Measurements from ENCODE around the gene BICDL2.

Gene BICDL2

GRCh38 chr16:2988590-2989099, 48.1 kb downstream of the BICDL2 start:
- peaks cover 44% of the 10 kb centered on the region for H3K27me3 Mint-ChIP-seq
- H3K4me1 Mint-ChIP-seq (ENCODE audit: low read depth) = peaks cover 6% of the 10 kb centered on the region
- H3K27ac Mint-ChIP-seq = no peak overlapping the region
- no peak overlapping the region for H3K4me3 Mint-ChIP-seq
- no peaks in the 10 kb centered on the region for H3K36me3 Mint-ChIP-seq (ENCODE audit: low read depth)
- H3K9me3 Mint-ChIP-seq = no peaks in the 10 kb centered on the region
- intact Hi-C loops (cut with micrococcal nuclease) = no loop called here

GRCh38 chr16:2987833-2988232, 48.9 kb downstream of the BICDL2 start:
- peaks cover 8% of the 10 kb centered on the region for H3K4me1 Mint-ChIP-seq (ENCODE audit: low read depth)
- no peaks in the 10 kb centered on the region for H3K9me3 Mint-ChIP-seq
- H3K27ac Mint-ChIP-seq = no peak overlapping the region
- H3K36me3 Mint-ChIP-seq (ENCODE audit: low read depth) = no peaks in the 10 kb centered on the region
- intact Hi-C loops (cut with micrococcal nuclease) = no loop called here
- H3K27me3 Mint-ChIP-seq = peaks cover 43% of the 10 kb centered on the region
- H3K4me3 Mint-ChIP-seq = no peak overlapping the region

- Mint-ChIP-seq H3K27ac (no peak overlapping the region), H3K27me3 (peaks cover 44% of the 10 kb centered on the region), H3K9me3 (no peaks in the 10 kb centered on the region), H3K36me3 (ENCODE audit: low read depth) (no peaks in the 10 kb centered on the region), H3K4me1 (ENCODE audit: low read depth) (peaks cover 8% of the 10 kb centered on the region), H3K4me3 (no peak overlapping the region)
- intact Hi-C loops (cut with micrococcal nuclease) = no loop called here
Measured at GRCh38 chr16:2987286-2987685, 49.5 kb downstream of the BICDL2 start.

GRCh38 chr16:2986623-2987188, 50.0 kb downstream of the BICDL2 start:
- H3K4me1 Mint-ChIP-seq (ENCODE audit: low read depth) = peaks cover 11% of the 10 kb centered on the region
- H3K36me3 Mint-ChIP-seq (ENCODE audit: low read depth) = no peaks in the 10 kb centered on the region
- H3K27ac Mint-ChIP-seq = no peak overlapping the region
- no peaks in the 10 kb centered on the region for H3K9me3 Mint-ChIP-seq
- peaks cover 47% of the 10 kb centered on the region for H3K27me3 Mint-ChIP-seq
- intact Hi-C loops (cut with micrococcal nuclease) = no loop called here
- H3K4me3 Mint-ChIP-seq = no peak overlapping the region

- Mint-ChIP-seq H3K4me1 (ENCODE audit: low read depth) (peaks cover 13% of the 10 kb centered on the region), H3K27me3 (peaks cover 45% of the 10 kb centered on the region), H3K27ac (no peak overlapping the region), H3K4me3 (no peak overlapping the region), H3K36me3 (ENCODE audit: low read depth) (no peaks in the 10 kb centered on the region), H3K9me3 (no peaks in the 10 kb centered on the region)
- intact Hi-C loops (cut with micrococcal nuclease) = no loop called here
Measured at GRCh38 chr16:2985893-2986355, 50.8 kb downstream of the BICDL2 start.

- H3K4me1 Mint-ChIP-seq (ENCODE audit: low read depth) = peaks cover 13% of the 10 kb centered on the region
- H3K27me3 Mint-ChIP-seq = peaks cover 40% of the 10 kb centered on the region
- no peaks in the 10 kb centered on the region for H3K36me3 Mint-ChIP-seq (ENCODE audit: low read depth)
- H3K4me3 Mint-ChIP-seq = no peak overlapping the region
- H3K27ac Mint-ChIP-seq = no peak overlapping the region
- intact Hi-C loops (cut with micrococcal nuclease) = no loop called here
- H3K9me3 Mint-ChIP-seq = no peaks in the 10 kb centered on the region
Measured at GRCh38 chr16:2985462-2985861, 51.3 kb downstream of the BICDL2 start.

GRCh38 chr16:2983706-2984136, 53.0 kb downstream of the BICDL2 start:
- H3K4me1 Mint-ChIP-seq (ENCODE audit: low read depth) = peaks cover 22% of the 10 kb centered on the region
- no peaks in the 10 kb centered on the region for H3K9me3 Mint-ChIP-seq
- H3K4me3 Mint-ChIP-seq = peak overlapping the region; percentile 49
- intact Hi-C loops (cut with micrococcal nuclease) = no loop called here
- H3K27me3 Mint-ChIP-seq = peaks cover 26% of the 10 kb centered on the region
- peak overlapping the region; percentile 49 for H3K27ac Mint-ChIP-seq
- H3K36me3 Mint-ChIP-seq (ENCODE audit: low read depth) = no peaks in the 10 kb centered on the region

GRCh38 chr16:2982402-2982801, 54.3 kb downstream of the BICDL2 start:
- Mint-ChIP-seq H3K27me3 (peaks cover 17% of the 10 kb centered on the region), H3K9me3 (no peaks in the 10 kb centered on the region), H3K4me1 (ENCODE audit: low read depth) (peaks cover 22% of the 10 kb centered on the region), H3K36me3 (ENCODE audit: low read depth) (no peaks in the 10 kb centered on the region), H3K27ac (peak overlapping the region; percentile 91), H3K4me3 (no peak overlapping the region)
- intact Hi-C loops (cut with micrococcal nuclease) = no loop called here

GRCh38 chr16:2981899-2982250, 54.9 kb downstream of the BICDL2 start:
- Mint-ChIP-seq H3K27ac (peak overlapping the region; percentile 91), H3K4me1 (ENCODE audit: low read depth) (peaks cover 22% of the 10 kb centered on the region), H3K9me3 (no peaks in the 10 kb centered on the region), H3K36me3 (ENCODE audit: low read depth) (no peaks in the 10 kb centered on the region), H3K4me3 (peak overlapping the region; percentile 50), H3K27me3 (peaks cover 14% of the 10 kb centered on the region)
- intact Hi-C loops (cut with micrococcal nuclease) = no loop called here

- H3K27ac Mint-ChIP-seq = peak overlapping the region; percentile 91
- H3K4me1 Mint-ChIP-seq (ENCODE audit: low read depth) = peaks cover 22% of the 10 kb centered on the region
- intact Hi-C loops (cut with micrococcal nuclease) = no loop called here
Measured at GRCh38 chr16:2981177-2981898, 55.4 kb downstream of the BICDL2 start.

GRCh38 chr16:2980227-2981176, 56.2 kb downstream of the BICDL2 start, which contains the start of gene PKMYT1:
Gene PKMYT1, minus strand, starts transcription at chr16:2980446. Its CDS starts 789 bp downstream, at chr16:2979657.
- H3K27me3 Mint-ChIP-seq = peaks cover 8% of the 10 kb centered on the region
- H3K4me1 Mint-ChIP-seq (ENCODE audit: low read depth) = peaks cover 22% of the 10 kb centered on the region

More at GRCh38 chr16:2981177-2981898, 55.4 kb downstream of the BICDL2 start:
- H3K4me3 Mint-ChIP-seq = peak overlapping the region; percentile 80
- H3K36me3 Mint-ChIP-seq (ENCODE audit: low read depth) = no peaks in the 10 kb centered on the region
- H3K27me3 Mint-ChIP-seq = peaks cover 9% of the 10 kb centered on the region
- no peaks in the 10 kb centered on the region for H3K9me3 Mint-ChIP-seq

GRCh38 chr16:2979669-2980226, 57.0 kb downstream of the BICDL2 start:
- Mint-ChIP-seq H3K27me3 (peaks cover 8% of the 10 kb centered on the region), H3K27ac (peak overlapping the region; percentile 91), H3K4me3 (peak overlapping the region; percentile 80), H3K9me3 (no peaks in the 10 kb centered on the region), H3K4me1 (ENCODE audit: low read depth) (peaks cover 22% of the 10 kb centered on the region), H3K36me3 (ENCODE audit: low read depth) (peaks cover 3% of the 10 kb centered on the region)
- intact Hi-C loops (cut with micrococcal nuclease) = no loop called here

More at GRCh38 chr16:2980227-2981176, 56.2 kb downstream of the BICDL2 start, which contains the start of gene PKMYT1:
- intact Hi-C loops (cut with micrococcal nuclease) = no loop called here
- no peaks in the 10 kb centered on the region for H3K36me3 Mint-ChIP-seq (ENCODE audit: low read depth)
- H3K4me3 Mint-ChIP-seq = peak within 1 kb of the TSS; percentile 80
- peak within 1 kb of the TSS; percentile 91 for H3K27ac Mint-ChIP-seq
- H3K9me3 Mint-ChIP-seq = no peaks in the 10 kb centered on the region

All from dendritic cell treated with granulocyte-macrophage colony-stimulating factor and Interleukin-4, amounts not matched to agents 40 ng/mL and 50 ng/mL, for 4 days (primary cell).